Islet precursor cell (in vitro differentiated cells): ENCODE results near the gene RABL2A.
"Not testable (repeated sequence)": the region's sequence is repeated elsewhere in the genome, so short reads cannot be mapped to it uniquely, and the experiment has no call there.

Experiments
- DNase-seq: peaks from one replicate; pipeline ENCODE4 v3.0.0-alpha.2; 2018

RABL2A gene

GRCh38 chr2:113621002-113621401 is 6.1 kb upstream of the RABL2A start:
- DNase-seq: not testable (repeated sequence)

- not testable (repeated sequence) for DNase-seq
Measured at GRCh38 chr2:113625906-113626305, 1.2 kb upstream of the RABL2A start.

- not testable (repeated sequence) for DNase-seq
Measured at GRCh38 chr2:113632849-113633345, 5.8 kb downstream of the RABL2A start.

- not testable (repeated sequence) for DNase-seq
Measured at GRCh38 chr2:113635358-113635757, 8.3 kb downstream of the RABL2A start.

- not testable (repeated sequence) for DNase-seq
Measured at GRCh38 chr2:113636226-113636625, 9.2 kb downstream of the RABL2A start.

GRCh38 chr2:113638084-113638483 is 11.0 kb downstream of the RABL2A start:
- DNase-seq: not testable (repeated sequence)

- DNase-seq: not testable (repeated sequence)
Measured at GRCh38 chr2:113646217-113646616, 19.2 kb downstream of the RABL2A start.

- DNase-seq: not testable (repeated sequence)
Measured at GRCh38 chr2:113650834-113651815, 24.1 kb downstream of the RABL2A start.

GRCh38 chr2:113652599-113652998 is 25.5 kb downstream of the RABL2A start:
- not testable (repeated sequence) for DNase-seq

GRCh38 chr2:113656031-113656624 is 29.1 kb downstream of the RABL2A start:
- DNase-seq: not testable (repeated sequence)

GRCh38 chr2:113657735-113658134 is 30.7 kb downstream of the RABL2A start:
- not testable (repeated sequence) for DNase-seq

- not testable (repeated sequence) for DNase-seq
Measured at GRCh38 chr2:113663285-113664060, 36.4 kb downstream of the RABL2A start.

- not testable (repeated sequence) for DNase-seq
Measured at GRCh38 chr2:113664761-113665533, 37.9 kb downstream of the RABL2A start.

GRCh38 chr2:113669013-113669412 is 41.9 kb downstream of the RABL2A start:
- not testable (repeated sequence) for DNase-seq

GRCh38 chr2:113672326-113672932 is 45.4 kb downstream of the RABL2A start:
- no peak for DNase-seq

- no peak for DNase-seq
Measured at GRCh38 chr2:113675875-113676274, 48.8 kb downstream of the RABL2A start.

GRCh38 chr2:113676623-113677266 is 49.7 kb downstream of the RABL2A start:
- no peak for DNase-seq

GRCh38 chr2:113677330-113677729 is 50.3 kb downstream of the RABL2A start:
- no peak for DNase-seq

- no peak for DNase-seq
Measured at GRCh38 chr2:113679457-113679856, 52.4 kb downstream of the RABL2A start.

- no peak for DNase-seq
Measured at GRCh38 chr2:113685471-113685870, 58.4 kb downstream of the RABL2A start.

- no peak for DNase-seq
Measured at GRCh38 chr2:113686537-113686936, 59.5 kb downstream of the RABL2A start.
